Ascending aorta (tissue), 2 donors: ENCODE results near the gene HECTD4. TPM values are rescaled to one million over a fixed set of nuclear protein-coding genes. Genes with fewer than 3 reads are reported as not detected.
A peak's percentile ranks its signal among the peaks of the same experiment; 100 is the strongest.

ENCODE experiments used
- DNase-seq, 2 donors: peaks; one replicate each; pipeline ENCODE4 v3.0.0-alpha.2; 2019; ENCODE audit warnings: low spot score in 2 of 2
- H3K27ac ChIP-seq, 2 donors: fragments of 200-600 bp; sonication (generic); one replicate each; pipeline ENCODE4 v1.5.1; 2016 to 2017; ENCODE audit warnings: mild to moderate bottlenecking in 1 of 2
- H3K27me3 ChIP-seq: fragments of 200-600 bp; sonication (generic); one replicate; pipeline ENCODE4 v1.5.1; 2017
- H3K36me3 ChIP-seq, 2 donors: fragments of 200-600 bp; sonication (generic); one replicate each; pipeline ENCODE4 v1.5.1; 2016
- H3K4me1 ChIP-seq, 2 donors: fragments of 200-600 bp; sonication (generic); one replicate each; pipeline ENCODE4 v1.5.1; 2016 to 2017; ENCODE audit warnings: mild to moderate bottlenecking in 1 of 2
- H3K4me3 ChIP-seq, 2 donors: fragments of 200-600 bp; sonication (generic); one replicate each; pipeline ENCODE4 v1.5.1; 2016 to 2017; ENCODE audit warnings: mild to moderate bottlenecking in 1 of 2
- H3K9me3 ChIP-seq, 2 donors: fragments of 200-600 bp; sonication (generic); one replicate each; pipeline ENCODE4 v1.5.1; 2016
- intact Hi-C: fragments of 100-400 bp; cut with DNase I; formaldehyde crosslinking; loops from one replicate; pipeline ENCODE4 v1.15.1; 2023
- total RNA-seq: library from RNA; depleted of rRNA; stranded (reverse); fragments of >200 nt; gene quantifications from one replicate; pipeline ENCODE4 v1.1.0, GENCODE V29; 2016
- TF ChIP-seq, protein P1 (sequence below), 3 experiments: fragments of 200-600 bp in 2 of 3; fragments of 450-650 bp in 1 of 3; sonication (generic) in 2 of 3; IDR thresholded peaks; one replicate each; pipeline ENCODE4 v1.5.1; 2016 to 2019; ENCODE audit warnings: antibody characterized with exemption in 3 of 3, mild to moderate bottlenecking in 1 of 3, moderate library complexity in 1 of 3

Gene HECTD4
- total RNA-seq, 1 donor from 2014 or later = 23.7 TPM

DNA sequence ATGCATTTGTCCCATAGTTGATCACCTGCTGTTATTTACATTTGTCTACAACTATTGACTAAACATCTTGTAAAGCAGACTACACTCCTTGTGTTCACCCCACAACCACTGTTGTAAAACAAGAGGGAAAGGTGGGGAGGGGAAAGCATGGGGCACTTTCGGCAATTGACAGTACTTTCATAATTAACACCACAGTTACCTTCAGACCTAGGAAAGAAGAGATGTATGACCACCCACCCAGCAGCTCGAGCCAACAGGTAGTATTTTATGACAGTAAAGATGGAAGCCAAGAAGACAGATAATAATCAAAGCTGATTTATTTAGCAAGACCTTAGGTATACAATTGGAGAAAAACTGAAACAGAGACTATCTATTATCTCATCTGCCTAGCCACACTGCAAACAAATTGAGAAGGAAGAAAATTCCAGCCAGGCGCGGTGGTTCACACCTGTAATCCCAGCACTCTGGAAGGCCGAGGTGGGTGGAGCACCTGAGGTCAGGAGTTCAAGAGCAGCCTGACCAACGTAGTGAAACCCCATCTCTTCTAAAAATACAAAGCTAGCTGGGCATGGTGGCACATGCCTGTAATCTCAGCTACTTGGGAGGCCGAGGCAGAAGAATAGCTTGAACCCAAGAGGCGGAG is 11.2 kb downstream of the HECTD4 start:
- H3K4me1 ChIP-seq = no peaks in the 10 kb centered on the region
- no peak overlapping the region for H3K4me3 ChIP-seq
- H3K36me3 ChIP-seq = no peaks in the 10 kb centered on the region
- TF ChIP-seq, protein P1, sequence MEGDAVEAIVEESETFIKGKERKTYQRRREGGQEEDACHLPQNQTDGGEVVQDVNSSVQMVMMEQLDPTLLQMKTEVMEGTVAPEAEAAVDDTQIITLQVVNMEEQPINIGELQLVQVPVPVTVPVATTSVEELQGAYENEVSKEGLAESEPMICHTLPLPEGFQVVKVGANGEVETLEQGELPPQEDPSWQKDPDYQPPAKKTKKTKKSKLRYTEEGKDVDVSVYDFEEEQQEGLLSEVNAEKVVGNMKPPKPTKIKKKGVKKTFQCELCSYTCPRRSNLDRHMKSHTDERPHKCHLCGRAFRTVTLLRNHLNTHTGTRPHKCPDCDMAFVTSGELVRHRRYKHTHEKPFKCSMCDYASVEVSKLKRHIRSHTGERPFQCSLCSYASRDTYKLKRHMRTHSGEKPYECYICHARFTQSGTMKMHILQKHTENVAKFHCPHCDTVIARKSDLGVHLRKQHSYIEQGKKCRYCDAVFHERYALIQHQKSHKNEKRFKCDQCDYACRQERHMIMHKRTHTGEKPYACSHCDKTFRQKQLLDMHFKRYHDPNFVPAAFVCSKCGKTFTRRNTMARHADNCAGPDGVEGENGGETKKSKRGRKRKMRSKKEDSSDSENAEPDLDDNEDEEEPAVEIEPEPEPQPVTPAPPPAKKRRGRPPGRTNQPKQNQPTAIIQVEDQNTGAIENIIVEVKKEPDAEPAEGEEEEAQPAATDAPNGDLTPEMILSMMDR (IDR thresholded peaks at IDR 0.05) = no peak
- DNase-seq = no peak
- intact Hi-C loops = no loop called here
- H3K27ac ChIP-seq = no peak overlapping the region
- H3K27me3 ChIP-seq = no peaks in the 10 kb centered on the region
- no peaks in the 10 kb centered on the region for H3K9me3 ChIP-seq

DNA sequence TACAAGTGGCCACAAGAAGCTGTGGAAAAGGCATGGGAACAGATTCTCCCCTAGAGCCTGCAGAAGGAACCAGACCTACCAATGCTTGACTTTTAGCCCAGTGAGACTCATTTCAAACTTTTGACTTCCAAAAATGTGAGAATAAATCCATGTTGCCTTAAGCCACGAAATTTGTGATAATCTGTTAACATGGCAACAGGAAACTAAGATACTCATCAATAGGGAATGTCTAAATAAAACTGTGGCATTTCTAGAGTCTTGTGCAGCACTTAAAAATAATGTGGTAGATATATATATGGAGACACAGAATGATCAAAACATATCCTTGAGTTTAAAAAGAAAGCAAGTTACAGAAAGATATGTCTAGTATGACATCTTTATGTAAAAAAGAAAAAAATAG is 12.0 kb downstream of the HECTD4 start:
- Histone ChIP-seq H3K4me1 (no peaks in the 10 kb centered on the region), H3K36me3 (no peaks in the 10 kb centered on the region), H3K27ac (no peak overlapping the region), H3K4me3 (no peak overlapping the region), H3K9me3 (no peaks in the 10 kb centered on the region), H3K27me3 (no peaks in the 10 kb centered on the region)
- intact Hi-C loops = no loop called here
- no peak for DNase-seq
- TF ChIP-seq, protein P1 (IDR thresholded peaks at IDR 0.05) = no peak

DNA sequence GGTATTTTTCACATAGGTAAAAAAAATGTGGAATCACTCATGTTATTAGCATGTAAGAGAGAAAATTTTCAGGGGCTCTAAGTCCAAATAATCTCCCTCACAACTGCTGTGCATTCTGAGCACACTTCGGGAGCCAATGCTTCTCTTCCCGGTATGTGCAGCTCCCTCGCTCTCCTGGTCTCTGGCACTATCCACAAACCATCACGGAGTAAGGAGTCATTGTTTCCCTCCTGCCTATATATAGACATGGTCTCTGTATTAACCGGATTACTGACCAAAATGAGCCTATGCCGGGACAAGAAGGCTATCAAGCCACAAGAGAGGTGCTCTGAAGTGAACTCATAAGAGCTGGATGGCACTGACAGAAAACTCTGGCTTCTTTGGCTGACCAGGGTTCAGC is 13.4 kb downstream of the HECTD4 start:
- intact Hi-C loops = no loop called here
- no peaks in the 10 kb centered on the region for H3K4me1 ChIP-seq
- DNase-seq = no peak
- peak overlapping the region in 1 of 2 donors; percentile 29 for H3K27ac ChIP-seq
- no peaks in the 10 kb centered on the region for H3K36me3 ChIP-seq
- no peak overlapping the region for H3K4me3 ChIP-seq
- no peaks in the 10 kb centered on the region for H3K27me3 ChIP-seq
- TF ChIP-seq, protein P1 (IDR thresholded peaks at IDR 0.05) = no peak
- no peaks in the 10 kb centered on the region for H3K9me3 ChIP-seq

DNA sequence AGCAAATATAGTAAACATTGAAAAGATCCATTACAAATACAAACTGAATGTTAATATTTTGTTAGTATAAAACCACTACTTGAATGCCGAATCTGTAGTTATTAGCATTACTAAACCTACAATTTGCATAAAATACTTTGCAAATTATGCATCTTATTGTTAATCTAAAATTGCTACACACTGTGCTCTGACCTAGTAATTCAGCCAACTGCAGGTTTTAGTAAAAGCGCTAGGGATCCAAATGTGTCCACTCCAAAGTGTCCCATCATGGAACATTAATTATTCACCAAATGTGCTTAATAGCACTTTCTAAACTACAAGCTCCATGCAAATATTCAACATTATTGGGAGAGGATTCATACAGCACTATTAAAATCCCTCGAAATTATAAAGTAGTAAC is 14.3 kb downstream of the HECTD4 start:
- no peaks in the 10 kb centered on the region for H3K27me3 ChIP-seq
- no peaks in the 10 kb centered on the region for H3K4me1 ChIP-seq
- no peaks in the 10 kb centered on the region for H3K36me3 ChIP-seq
- intact Hi-C loops = no loop called here
- no peak overlapping the region for H3K4me3 ChIP-seq
- TF ChIP-seq, protein P1 (IDR thresholded peaks at IDR 0.05) = no peak
- no peak overlapping the region for H3K27ac ChIP-seq
- H3K9me3 ChIP-seq = no peaks in the 10 kb centered on the region
- no peak for DNase-seq

DNA sequence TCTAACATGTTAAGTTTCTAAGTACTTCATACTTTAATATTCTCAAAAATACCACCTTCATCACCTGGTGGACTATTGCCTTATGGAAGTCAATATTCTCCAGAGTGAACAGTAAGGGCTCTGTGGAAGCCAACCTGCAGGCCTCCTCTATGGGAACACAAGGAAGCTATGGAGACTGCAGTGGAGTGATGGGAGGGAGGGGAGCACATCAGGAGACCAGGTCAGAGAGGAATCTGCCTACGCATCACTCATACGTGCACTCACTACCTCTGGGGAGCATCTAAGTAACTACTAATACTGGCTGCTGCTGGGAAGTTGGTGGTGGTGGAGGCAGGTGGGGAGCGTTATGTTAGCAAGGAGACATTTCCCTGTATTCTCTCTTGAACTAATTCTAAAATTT is 19.9 kb downstream of the HECTD4 start:
- TF ChIP-seq, protein P1 (IDR thresholded peaks at IDR 0.05) = no peak
- no peaks in the 10 kb centered on the region for H3K36me3 ChIP-seq
- no peak for DNase-seq
- no peaks in the 10 kb centered on the region for H3K9me3 ChIP-seq
- H3K4me1 ChIP-seq = no peaks in the 10 kb centered on the region
- H3K27me3 ChIP-seq = no peaks in the 10 kb centered on the region
- intact Hi-C loops = no loop called here
- H3K4me3 ChIP-seq = no peak overlapping the region
- H3K27ac ChIP-seq = no peak overlapping the region

DNA sequence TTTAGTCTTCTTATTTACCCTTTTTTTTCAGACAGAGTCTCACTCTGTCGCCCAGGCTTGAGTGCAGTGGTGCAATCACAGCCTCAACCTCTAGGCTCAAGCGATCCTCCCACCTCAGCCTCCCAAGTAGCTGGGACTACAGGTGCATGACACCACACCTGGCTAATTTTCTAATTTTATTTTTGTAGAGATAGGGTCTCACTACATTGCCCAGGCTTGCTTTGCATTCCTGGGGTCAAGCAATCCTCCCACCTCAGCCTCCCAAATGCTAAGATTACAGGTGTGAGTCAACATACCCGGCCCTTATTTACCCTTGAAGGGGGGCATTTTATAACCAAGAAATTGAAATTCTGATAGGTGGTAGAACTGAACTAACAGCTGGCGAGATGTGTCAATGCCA is 21.0 kb downstream of the HECTD4 start:
- H3K36me3 ChIP-seq = no peaks in the 10 kb centered on the region

More for the DNA sequence above, 21.0 kb downstream of the HECTD4 start:
- Histone ChIP-seq H3K4me3 (no peak overlapping the region), H3K4me1 (no peaks in the 10 kb centered on the region), H3K9me3 (no peaks in the 10 kb centered on the region), H3K27me3 (no peaks in the 10 kb centered on the region), H3K27ac (no peak overlapping the region)
- TF ChIP-seq, protein P1 (IDR thresholded peaks at IDR 0.05) = no peak
- intact Hi-C loops = no loop called here
- no peak for DNase-seq
